OCI-LY3 (cell line): ENCODE measurements around the gene CHST12.

Source experiments
- EZH2phosphoT487 ChIP-seq: fragments of 200-600 bp; shearing (Covaris generic); IDR thresholded peaks from 2 replicates; pipeline ENCODE4 v1.6.1; 2018; ENCODE audit warnings: antibody characterized with exemption, mixed run types, low read depth
- TF ChIP-seq, protein P1 (sequence below): fragments of 200-600, 300-600 bp; sonication (generic); IDR thresholded peaks from 2 replicates; pipeline ENCODE4 v1.5.1; 2014; ENCODE audit warnings: antibody characterized with exemption, low read length, low read depth

DNA sequence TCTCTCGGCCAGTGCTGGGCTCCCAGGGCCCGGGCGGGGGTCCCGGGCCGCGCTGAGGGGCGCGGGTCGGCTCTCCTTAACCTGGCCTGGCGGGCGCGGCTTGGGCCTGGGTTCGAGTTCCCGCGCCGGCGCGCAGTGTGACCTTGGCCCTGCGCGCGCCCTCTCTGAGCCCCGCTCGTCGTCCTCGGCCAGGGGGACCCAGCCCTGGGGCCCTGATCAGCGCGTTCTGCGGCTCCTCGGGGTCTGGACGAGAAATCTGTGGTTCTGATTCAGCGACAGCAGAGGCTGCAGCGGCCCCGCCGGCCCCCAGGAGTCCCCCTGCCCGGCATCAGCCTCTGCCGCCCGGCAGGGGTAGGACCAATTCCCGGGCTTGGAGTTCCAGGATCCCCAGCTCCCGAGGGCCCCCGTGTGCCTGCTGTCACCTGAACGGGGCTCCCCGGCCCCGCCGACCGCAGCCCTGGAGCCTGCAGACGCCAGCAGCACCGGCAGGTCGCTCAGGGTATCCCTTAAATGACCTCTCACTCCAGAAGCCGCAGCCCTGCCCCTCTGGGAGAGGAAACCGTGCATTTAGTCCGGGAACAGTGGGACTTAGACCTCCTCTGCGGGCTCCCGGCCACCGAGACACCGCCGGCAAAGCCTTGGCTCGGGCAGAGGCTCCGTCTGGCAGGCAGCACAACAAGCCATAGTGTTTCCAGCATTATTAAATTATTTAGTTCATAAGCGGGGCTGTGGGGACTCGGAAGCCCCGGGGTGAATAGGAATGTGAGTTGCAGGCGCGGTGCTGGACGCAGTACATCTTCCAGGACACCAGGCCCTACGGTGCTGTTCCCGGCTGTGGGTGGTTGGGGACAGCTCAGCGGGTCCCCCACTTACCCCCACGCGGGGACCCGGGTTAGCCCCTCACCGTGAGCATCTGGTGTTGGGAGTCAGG, 572 bp downstream of the CHST12 start:
- TF ChIP-seq, protein P1, sequence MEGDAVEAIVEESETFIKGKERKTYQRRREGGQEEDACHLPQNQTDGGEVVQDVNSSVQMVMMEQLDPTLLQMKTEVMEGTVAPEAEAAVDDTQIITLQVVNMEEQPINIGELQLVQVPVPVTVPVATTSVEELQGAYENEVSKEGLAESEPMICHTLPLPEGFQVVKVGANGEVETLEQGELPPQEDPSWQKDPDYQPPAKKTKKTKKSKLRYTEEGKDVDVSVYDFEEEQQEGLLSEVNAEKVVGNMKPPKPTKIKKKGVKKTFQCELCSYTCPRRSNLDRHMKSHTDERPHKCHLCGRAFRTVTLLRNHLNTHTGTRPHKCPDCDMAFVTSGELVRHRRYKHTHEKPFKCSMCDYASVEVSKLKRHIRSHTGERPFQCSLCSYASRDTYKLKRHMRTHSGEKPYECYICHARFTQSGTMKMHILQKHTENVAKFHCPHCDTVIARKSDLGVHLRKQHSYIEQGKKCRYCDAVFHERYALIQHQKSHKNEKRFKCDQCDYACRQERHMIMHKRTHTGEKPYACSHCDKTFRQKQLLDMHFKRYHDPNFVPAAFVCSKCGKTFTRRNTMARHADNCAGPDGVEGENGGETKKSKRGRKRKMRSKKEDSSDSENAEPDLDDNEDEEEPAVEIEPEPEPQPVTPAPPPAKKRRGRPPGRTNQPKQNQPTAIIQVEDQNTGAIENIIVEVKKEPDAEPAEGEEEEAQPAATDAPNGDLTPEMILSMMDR: no peak
- TF ChIP-seq EZH2phosphoT487: no peak
